RWPE2 (cell line): Measurements from ENCODE around the gene NPW.

Source experiments
- ATAC-seq: fragments of 200-7000 bp; cut with Tn5 transposase; 3 replicates; pipeline ENCODE4 v1.9.1; 2021; ENCODE audit warnings: low read depth
- DNase-seq: peaks from one replicate; pipeline ENCODE4 v3.0.0-alpha.2; 2020; ENCODE audit warnings: low spot score
- H3K27ac ChIP-seq: fragments of 450-650 bp; 2 replicates; pipeline ENCODE4 v1.5.1; 2017; ENCODE audit warnings: mild to moderate bottlenecking; ENCODE audit not compliant: poor library complexity, severe bottlenecking
- H3K27me3 ChIP-seq: fragments of 250-450 bp; sonication (Bioruptor Pico); 2 replicates; pipeline ENCODE4 v1.5.1; 2021; ENCODE audit warnings: mild to moderate bottlenecking, moderate library complexity; ENCODE audit not compliant: insufficient read depth, poor library complexity, severe bottlenecking
- H3K36me3 ChIP-seq: fragments of 250-450 bp; sonication (Bioruptor Pico); 2 replicates; pipeline ENCODE4 v1.5.1; 2020; ENCODE audit warnings: low read depth, mild to moderate bottlenecking, moderate library complexity
- H3K4me1 ChIP-seq: fragments of 250-450 bp; sonication (Bioruptor Pico); 2 replicates; pipeline ENCODE4 v1.5.1; 2021; ENCODE audit warnings: mild to moderate bottlenecking, moderate library complexity; ENCODE audit not compliant: insufficient read depth, poor library complexity, severe bottlenecking
- H3K4me3 ChIP-seq: fragments of 250-450 bp; sonication (Bioruptor Pico); 2 replicates; pipeline ENCODE4 v1.5.1; 2021; ENCODE audit warnings: mild to moderate bottlenecking, moderate library complexity; ENCODE audit not compliant: severe bottlenecking
- H3K9me3 ChIP-seq: fragments of 250-450 bp; sonication (Bioruptor Pico); 2 replicates; pipeline ENCODE4 v1.5.1; 2021; ENCODE audit warnings: mild to moderate bottlenecking, moderate library complexity; ENCODE audit not compliant: severe bottlenecking
- TF ChIP-seq, protein P1 (sequence below): fragments of 450-650 bp; IDR thresholded peaks from one replicate; pipeline ENCODE4 v1.5.1; 2017; ENCODE audit warnings: mild to moderate bottlenecking, moderate library complexity; ENCODE audit not compliant: poor library complexity, severe bottlenecking

NPW gene

DNA sequence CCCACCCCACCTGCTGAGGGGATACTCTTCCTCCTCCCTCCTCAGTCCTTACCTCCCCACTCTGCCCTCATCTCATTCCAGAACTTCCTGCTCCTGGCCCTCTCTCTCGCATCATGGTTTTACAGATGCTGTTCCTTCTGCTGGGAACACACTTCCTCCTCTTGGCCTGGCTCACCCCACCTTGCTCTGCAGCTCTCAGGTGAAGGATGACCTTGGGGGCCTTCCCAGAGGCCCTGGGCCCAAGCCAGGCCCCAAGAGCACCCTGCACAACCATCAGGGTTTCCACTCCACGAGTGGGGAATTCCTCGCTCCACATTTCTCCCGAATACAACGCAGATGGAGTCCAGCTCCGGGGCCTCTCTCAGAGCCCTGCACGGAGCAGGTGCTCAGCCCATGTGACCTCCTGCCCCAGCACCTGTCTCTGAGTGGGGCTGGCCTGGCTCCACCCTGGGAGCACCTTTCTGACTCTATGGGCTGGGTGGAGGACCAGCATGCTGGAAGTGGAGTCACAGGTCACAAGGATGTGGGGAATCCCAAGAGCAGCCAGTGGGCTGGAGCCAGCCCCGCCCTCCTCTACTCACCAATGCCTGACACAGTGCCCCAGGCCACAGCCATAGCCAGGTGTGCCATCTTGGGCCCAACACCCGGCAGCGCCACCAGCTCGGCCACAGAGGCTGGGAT, 23.5 kb downstream of the NPW start:
- Histone ChIP-seq H3K27ac (no peak overlapping the region), H3K4me1 (peaks cover 9% of the 10 kb centered on the region), H3K27me3 (no peaks in the 10 kb centered on the region), H3K9me3 (no peaks in the 10 kb centered on the region), H3K4me3 (no peak overlapping the region), H3K36me3 (peaks cover 4% of the 10 kb centered on the region; the same call in 1 of the 2 replicates)
- ATAC-seq = no peak
- TF ChIP-seq, protein P1, sequence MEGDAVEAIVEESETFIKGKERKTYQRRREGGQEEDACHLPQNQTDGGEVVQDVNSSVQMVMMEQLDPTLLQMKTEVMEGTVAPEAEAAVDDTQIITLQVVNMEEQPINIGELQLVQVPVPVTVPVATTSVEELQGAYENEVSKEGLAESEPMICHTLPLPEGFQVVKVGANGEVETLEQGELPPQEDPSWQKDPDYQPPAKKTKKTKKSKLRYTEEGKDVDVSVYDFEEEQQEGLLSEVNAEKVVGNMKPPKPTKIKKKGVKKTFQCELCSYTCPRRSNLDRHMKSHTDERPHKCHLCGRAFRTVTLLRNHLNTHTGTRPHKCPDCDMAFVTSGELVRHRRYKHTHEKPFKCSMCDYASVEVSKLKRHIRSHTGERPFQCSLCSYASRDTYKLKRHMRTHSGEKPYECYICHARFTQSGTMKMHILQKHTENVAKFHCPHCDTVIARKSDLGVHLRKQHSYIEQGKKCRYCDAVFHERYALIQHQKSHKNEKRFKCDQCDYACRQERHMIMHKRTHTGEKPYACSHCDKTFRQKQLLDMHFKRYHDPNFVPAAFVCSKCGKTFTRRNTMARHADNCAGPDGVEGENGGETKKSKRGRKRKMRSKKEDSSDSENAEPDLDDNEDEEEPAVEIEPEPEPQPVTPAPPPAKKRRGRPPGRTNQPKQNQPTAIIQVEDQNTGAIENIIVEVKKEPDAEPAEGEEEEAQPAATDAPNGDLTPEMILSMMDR = no peak
- DNase-seq = no peak

DNA sequence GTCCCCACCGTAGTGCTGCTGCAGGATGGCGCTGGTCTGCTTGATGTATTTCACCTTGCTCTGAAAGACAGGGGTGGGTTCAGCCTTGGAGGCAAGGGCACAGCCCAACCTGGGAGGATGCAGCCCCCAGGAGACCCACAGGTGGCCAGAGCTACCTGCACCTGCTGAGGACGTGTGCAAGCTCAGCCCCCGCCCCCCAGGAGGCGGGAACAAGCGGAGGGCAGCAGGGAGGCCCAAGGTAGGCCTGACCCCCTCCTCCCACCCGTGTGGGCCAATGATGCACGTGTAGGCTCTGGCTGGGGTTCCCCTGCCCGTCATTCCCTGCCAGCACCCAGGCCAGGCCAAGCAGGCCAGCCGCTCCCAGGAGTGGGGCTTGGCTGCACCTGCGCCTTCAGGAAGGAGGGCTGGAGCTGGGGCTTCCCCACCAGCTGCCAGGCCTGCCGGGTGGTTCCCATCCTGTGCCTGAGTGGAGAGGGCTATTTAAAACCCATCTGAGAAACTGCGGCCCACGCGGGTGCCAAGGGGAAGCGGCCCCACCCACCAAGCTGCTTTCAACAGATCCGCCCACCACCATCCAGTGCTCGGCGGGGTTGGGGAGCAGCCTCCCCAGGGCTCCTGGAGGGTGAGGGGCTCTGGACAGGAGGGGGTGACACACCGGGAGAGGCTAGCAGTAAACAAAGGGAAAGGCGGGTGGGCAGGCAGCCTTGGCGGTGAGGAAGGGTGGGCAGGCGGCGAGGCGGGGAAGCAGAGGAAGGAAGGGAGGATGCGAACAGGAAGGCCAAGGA, 24.3 kb downstream of the NPW start:
- no peak for DNase-seq
- Histone ChIP-seq H3K9me3 (no peaks in the 10 kb centered on the region), H3K27me3 (no peaks in the 10 kb centered on the region), H3K36me3 (peaks cover 4% of the 10 kb centered on the region; the same call in 1 of the 2 replicates), H3K4me3 (no peak overlapping the region), H3K4me1 (peaks cover 9% of the 10 kb centered on the region), H3K27ac (no peak overlapping the region)
- no peak for ATAC-seq
- TF ChIP-seq, protein P1 = no peak

DNA sequence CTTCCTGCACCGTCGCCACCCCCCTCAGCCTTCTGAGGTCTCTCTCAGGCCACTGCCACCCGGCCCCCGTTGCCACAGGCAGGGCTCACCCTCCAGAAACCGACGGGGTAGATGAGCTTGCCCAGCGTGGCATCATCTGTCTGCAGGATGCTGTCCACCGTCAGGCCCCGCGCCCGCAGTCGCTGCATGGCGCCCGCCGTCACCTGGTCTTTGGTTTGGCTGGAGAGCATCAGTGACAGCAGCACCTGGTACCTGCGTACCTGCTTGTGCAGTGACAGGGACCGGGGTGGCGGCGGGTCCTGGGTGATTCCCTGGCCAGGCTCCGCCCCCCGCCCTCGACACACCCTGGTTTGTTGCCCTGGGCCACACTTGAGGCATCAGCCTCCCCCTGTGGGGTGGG, 25.0 kb downstream of the NPW start:
- H3K36me3 ChIP-seq = peaks cover 10% of the 10 kb centered on the region; the same call in 1 of the 2 replicates
- no peak overlapping the region for H3K27ac ChIP-seq
- H3K4me1 ChIP-seq = peaks cover 9% of the 10 kb centered on the region
- no peaks in the 10 kb centered on the region for H3K27me3 ChIP-seq
- DNase-seq = no peak
- H3K9me3 ChIP-seq = no peaks in the 10 kb centered on the region
- TF ChIP-seq, protein P1 = no peak
- ATAC-seq = no peak
- H3K4me3 ChIP-seq = no peak overlapping the region

DNA sequence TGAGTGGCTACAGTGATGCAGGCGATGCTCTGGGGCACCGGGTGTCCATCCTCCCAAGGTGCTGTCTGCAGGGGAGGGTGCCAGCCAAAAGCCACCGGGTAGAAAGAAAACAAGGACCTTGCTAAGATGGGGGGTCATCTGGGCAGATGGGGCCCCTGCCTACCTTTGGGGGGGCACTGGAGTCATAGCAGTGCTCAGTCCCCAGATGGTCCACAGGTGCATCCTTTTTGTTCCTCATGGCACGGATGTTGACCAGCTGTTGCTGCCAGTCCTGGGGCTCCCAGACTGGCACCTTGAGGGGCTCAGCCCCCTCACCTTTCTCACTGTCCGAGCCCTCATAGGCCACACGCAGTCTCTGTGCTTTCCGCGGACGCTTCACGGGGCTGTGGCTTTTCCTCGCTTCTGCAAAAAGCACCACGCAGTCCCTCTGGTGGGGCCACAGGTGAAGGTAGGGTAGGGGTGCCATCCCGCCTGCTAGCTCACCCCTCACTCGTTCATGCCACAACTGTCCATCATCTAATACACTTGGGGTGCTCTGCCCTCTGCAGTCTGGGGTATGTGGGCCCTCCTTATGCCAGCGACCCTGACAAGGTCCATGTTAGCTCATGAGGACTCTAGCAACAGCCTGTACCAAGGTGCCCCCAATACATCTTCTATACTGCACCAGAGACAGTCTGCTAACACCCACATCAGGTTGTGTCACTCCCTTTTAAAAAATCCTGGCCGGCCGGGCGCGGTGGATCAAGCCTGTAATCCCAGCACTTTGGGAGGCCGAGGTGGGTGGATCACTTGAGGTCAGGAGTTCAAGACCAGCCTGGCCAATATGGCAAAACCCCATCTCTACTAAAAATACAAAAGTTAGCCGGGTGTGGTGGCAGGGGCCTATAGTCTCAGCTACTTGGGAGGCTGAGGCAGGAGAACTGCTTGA, 26.6 kb downstream of the NPW start:
- H3K36me3 ChIP-seq = peaks cover 21% of the 10 kb centered on the region
- H3K4me1 ChIP-seq = peaks cover 6% of the 10 kb centered on the region
- no peaks in the 10 kb centered on the region for H3K27me3 ChIP-seq
- H3K9me3 ChIP-seq = no peaks in the 10 kb centered on the region
- DNase-seq (no peak), ATAC-seq (no peak)
- TF ChIP-seq, protein P1 = no peak
- peak overlapping the region; percentile 20 for H3K27ac ChIP-seq
- no peak overlapping the region for H3K4me3 ChIP-seq
